ENCODE measurements around the gene L3MBTL4.
"Not testable (repeated sequence)": the region's sequence is repeated elsewhere in the genome, so short reads cannot be mapped to it uniquely, and the experiment has no call there.

GRCh38 chr18:6185782-6186181, 228.9 kb downstream of the L3MBTL4 start:
- not testable (repeated sequence) for TF ChIP-seq CTCF, POLR2A (IDR thresholded peaks at IDR 0.05)

All from adrenal gland (tissue), 5 donors.